Transverse colon (tissue), 4 donors: ENCODE results near the gene ACTR3C.

ENCODE experiments used
- CTCF ChIP-seq, 5 experiments: fragments of 200-600 bp in 3 of 5; fragments of 450-650 bp in 2 of 5; sonication (generic) in 3 of 5; IDR thresholded peaks; 1 replicate in 2 of 5; 2 replicates in 3 of 5; pipeline ENCODE4 v1.5.1; 2016 to 2017; ENCODE audit warnings: antibody characterized with exemption in 5 of 5, inconsistent platforms in 3 of 5, mild to moderate bottlenecking in 2 of 5, moderate library complexity in 1 of 5
- POLR2A ChIP-seq: fragments of 450-650 bp; IDR thresholded peaks from one replicate; pipeline ENCODE4 v1.6.1; 2016; ENCODE audit warnings: antibody characterized with exemption, mild to moderate bottlenecking, moderate library complexity
- POLR2AphosphoS5 ChIP-seq, 3 donors: sonication (generic); formaldehyde crosslinking; IDR thresholded peaks; one replicate each; pipeline ENCODE4 v1.6.1; 2016; ENCODE audit warnings: antibody characterized with exemption in 3 of 3

- TF ChIP-seq CTCF (IDR thresholded peaks at IDR 0.05) = no peak
- TF ChIP-seq POLR2AphosphoS5 (IDR thresholded peaks at IDR 0.05) = no peak
- no peak for TF ChIP-seq POLR2A
Observed at GRCh38 chr7:150323682-150324372, 482 bp upstream of the ACTR3C start.
